GM18519 (cell line): ENCODE data around the gene GRID1.

Source experiments
- ATAC-seq: cut with Tn5 transposase; IDR thresholded peaks from one replicate; pipeline ENCODE4 v1.9.1; 2021; ENCODE audit warnings: mild to moderate bottlenecking, moderate library complexity; ENCODE audit not compliant: unreplicated experiment, low FRiP score

GRID1 gene

DNA sequence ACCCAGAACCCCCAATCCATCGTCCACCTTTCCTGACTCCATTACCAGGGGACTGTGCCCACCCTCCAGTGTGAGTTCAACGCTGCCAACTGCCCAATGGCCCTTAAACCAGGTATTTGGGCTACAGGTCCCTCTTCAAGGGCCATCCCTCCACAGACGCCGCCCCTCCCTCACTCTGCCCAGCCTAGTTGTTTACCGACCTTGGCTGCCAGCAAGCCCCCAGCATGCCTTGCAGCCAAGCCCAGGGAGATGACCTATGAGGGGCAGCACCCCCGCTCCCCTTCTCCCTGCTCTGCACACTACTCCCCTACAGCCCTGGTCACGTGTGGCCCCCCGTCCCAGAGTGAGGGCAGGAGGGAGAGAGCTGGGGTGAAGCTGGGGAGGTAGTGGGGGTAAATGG, 147.3 kb downstream of the GRID1 start:
- ATAC-seq: no peak

DNA sequence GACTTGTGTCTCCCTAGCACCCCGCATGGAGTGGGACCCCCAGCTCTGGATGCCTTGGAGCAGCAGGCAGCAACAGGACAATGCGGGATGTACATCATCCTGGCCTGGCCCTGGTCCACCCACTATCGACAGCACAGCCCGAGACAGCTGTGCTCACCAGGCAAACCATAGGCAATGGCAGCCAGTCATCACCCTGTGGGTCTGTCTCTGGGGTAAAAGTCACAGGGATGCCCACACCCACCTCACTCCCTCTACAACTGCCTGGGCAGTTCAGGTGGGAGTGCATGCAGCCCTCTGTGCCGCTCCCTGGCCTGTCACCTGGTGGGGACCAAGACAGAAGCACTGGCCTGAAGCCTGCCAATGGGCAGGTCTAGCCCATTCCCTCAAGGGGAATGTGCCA, 147.8 kb downstream of the GRID1 start:
- ATAC-seq: no peak

DNA sequence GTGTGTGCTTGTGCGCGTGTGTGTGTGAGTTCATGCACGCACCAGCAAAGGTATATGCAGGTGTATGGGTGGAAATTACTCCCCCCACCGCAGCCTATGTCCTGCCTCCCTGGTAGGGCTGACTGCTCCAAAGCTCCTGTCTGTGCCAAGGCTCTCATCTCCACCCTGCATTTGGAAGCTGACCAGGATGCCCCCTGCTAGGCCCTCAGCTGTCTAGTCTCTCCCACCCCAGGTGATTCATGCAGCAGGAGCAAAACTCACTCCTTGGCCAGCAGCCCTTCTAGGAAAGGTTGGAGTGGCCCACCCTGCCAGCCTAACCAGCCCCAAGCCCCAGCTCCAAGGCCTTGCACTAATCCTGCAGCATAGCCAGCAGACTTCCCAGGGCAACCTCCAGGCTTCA, 148.4 kb downstream of the GRID1 start:
- ATAC-seq: no peak

DNA sequence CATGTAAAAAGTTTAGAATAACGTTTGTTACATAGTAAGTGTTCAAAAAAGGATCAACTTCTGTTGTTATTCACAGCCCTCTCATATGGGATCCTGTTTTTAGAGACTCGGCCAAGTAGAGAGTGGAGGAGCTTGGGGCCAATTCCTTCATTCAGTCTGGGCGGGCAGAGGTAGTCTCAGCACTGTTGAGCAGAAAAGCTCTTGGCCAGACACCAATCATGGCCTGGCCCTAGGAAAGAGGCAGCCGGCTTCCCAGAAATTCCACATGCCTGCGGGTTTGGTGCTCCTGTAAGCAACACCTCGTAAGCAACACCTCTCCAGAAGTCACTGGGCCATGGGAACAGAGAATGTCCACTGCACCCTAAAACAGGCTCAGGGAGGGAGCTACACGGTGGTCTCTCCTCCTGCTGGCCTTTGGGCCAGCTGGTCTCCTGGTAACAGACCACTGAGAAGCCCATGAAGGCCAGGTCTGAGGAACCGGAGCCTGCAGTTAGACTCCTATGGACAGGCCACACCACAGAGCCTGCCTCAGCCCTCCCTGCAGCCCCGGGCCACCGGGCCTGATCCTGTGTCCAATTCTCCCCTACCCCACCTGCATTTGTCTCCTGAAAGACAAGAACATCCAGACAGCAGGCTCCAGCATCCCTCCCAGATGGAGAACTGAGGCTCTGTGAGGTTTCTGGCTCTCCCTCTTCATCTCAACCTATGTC, 149.1 kb downstream of the GRID1 start:
- ATAC-seq: no peak

DNA sequence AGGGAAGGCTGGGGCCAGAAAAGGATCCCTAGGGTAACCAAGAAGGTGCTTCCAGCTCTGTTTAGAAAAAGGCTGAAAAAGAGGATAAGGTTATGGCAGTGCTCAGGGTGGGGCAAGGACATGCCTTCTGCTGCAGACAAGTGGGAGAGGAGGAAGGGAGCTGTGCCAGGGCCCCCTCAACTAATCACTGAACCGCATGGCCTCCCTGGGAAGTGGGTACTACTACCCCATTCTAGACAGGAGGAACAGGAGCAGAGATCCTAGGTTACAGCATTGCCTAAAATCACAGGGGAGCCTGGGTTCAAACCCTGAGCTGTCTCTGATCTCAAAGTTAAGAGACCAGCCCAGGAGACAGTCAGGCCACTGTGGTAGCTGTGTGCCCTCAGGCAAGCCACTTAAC, 149.7 kb downstream of the GRID1 start:
- no peak for ATAC-seq

DNA sequence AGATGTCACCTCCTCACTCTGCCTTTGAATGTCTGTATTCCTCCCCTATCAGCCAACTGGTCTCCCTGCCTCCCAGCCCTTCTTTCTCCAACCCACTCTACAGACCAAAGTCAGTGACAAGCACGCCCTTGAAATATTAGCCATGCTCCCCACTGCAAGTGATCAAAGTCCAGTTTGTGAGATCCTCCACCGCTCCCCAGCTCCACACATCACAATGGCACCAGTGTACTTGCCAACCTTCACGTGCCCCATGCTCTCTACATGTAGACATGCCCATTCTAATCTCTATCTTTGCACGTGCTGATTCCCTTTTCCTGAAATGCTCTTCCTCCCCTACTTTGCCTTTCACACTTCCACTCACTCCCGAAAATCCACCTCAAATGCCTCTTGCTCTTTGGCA, 150.9 kb downstream of the GRID1 start:
- ATAC-seq: no peak

DNA sequence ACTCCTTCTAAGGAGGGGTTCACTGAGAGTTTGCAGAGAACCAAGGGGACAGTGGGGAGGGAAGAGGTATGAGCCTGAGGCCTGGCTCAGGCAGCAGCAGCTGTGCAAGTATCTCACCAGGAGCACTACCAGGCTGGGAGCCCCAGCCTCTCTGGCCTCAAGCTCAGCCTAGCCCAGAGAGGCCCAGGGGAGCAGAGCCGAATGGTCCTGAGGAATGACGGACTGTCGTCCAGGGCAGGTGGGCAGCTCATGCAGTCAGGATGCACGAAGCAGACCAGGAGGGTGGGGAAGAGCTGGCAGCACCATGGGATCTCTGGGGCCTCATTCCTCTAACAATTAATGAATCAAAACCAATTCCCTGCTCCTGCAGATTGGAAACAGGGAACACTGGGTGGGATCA, 151.5 kb downstream of the GRID1 start:
- no peak for ATAC-seq

DNA sequence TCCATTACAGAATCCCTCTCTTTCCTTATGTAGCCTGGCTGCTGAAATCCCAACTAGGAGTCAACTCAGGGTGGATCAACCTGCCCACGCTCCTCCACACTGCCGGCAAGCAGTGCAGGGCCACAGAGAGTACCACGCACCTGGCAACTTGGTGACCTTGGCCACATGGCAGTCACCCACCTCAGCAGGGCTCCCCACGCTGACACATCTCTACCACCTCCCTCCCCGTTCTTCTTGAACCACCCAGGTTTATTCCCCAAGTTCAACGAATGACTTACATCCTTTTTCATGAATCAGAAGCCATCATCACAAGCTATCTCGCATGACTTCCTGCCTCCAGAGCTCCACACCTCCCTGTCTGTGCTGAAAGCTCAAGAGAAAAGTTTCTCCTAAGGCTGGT, 153.4 kb downstream of the GRID1 start:
- no peak for ATAC-seq

DNA sequence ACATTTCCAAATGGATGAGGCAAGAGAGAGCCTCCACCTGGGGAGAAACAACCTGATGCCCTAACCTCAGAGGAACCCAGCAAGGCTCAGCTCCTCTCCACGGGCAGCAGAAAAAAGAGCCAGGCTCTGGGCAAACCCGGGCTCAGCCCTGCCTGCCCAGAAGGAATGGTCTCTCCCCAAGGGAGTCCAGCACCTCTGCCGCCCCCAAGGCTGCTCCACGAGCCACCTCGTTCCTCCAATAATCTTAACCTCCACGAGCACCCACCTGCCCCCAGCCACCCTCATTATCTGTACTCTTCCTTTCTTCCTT, 154.2 kb downstream of the GRID1 start:
- ATAC-seq: no peak

DNA sequence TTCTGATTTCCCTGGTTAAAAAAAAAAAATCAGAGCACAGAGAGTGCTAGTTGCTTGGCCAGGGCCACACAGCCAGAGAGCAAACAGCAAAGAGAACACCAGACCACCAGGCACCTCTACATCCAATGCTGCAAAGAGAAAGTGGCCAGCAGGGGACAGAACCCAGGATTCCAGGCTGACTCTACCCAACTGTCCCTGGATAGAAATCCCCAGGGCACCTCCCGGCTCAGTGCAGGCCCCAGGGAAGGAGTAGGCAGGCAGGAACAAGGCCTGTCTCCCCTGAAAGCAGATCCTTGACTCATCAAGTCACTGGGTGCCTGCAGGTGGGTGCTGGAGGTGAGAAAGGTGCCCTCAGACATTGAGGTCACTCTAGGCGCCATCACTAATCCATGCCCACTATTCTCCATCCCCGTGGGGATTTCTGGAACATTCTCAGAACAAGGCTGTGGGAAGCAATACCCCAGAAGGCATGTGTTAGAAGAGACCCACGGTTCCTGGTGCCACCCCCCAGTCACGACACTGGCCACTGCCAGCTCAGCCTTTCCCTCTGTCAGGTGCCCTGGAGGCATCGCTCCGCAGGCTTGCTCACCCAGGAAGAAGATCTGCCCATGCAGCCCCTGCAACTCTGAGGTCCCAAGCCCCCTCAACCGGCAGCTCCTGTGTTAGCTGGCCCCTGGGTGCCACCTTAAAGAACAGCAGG, 154.8 kb downstream of the GRID1 start:
- no peak for ATAC-seq

DNA sequence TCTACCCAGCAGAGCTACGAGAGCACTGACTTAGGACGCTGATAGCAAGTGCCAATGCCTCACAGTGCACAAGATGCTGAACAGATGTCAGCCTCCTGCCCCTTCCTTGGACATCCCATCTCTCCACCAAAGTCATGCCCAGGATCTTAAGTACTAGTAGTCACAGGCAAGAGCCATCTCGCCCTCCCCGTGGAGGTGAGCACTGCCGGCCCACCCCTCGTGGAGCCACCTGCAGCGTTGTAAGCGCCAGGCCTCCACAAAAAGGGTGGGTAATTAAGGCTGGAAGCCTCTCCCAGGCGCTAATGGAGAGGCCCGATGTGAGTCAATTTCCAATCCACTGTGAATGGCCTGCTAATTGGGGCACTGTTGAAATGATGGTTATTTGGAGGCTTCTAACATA, 156.2 kb downstream of the GRID1 start:
- ATAC-seq: no peak

DNA sequence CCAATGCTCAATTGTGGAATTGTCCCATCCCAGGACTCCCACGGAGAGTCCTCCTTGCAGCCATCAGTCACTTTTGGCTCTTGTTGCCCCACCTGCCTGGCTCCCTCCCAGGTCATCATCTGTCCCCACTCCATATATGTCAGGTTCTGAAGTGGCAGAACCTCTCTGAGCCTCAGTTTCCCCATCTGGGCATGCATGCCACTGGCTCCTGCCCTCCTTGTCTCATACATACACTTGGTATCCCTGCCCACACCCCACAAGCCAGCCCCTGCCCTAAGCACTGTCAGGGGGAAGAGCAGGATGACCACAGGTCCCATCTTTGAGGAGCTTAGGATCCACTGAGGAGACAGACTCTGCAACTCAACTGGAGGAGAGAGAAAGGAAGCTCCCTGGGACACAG, 156.9 kb downstream of the GRID1 start:
- no peak for ATAC-seq

DNA sequence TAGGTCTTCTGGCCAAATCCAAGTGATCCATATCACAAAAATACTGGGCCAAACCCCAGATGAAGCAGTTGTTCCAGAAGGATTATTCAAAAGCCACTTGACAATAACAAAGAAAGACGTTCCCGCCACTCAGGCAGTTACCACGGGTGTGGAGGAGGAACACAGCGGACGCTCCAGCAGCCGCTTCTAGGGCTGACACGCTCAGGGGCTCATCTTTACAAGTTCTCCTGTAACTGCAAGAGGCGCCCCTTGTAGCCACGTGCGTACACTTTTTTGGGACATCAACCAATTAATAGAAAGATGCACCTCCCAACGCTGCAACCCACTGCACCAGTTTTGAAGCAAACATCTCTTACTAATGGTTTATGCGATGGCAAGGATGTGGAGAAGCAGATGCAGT, 159.4 kb downstream of the GRID1 start:
- no peak for ATAC-seq

DNA sequence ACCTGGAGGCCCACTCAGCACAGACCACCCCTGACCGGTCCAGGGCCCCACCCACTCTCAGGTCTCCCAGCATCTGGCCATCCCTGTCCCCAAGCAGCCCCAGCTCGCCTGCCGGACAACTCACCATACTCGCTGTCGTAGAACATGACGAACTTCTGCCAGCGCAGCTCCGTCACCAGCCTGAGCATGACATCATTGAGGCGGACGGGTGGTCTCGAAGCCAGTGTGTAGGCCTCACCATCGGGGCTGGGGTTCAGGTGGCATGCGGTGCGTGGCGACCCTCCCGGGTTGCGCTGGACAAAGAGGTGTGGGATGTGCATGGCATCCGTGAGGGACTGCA, 160.4 kb downstream of the GRID1 start:
- no peak for ATAC-seq

DNA sequence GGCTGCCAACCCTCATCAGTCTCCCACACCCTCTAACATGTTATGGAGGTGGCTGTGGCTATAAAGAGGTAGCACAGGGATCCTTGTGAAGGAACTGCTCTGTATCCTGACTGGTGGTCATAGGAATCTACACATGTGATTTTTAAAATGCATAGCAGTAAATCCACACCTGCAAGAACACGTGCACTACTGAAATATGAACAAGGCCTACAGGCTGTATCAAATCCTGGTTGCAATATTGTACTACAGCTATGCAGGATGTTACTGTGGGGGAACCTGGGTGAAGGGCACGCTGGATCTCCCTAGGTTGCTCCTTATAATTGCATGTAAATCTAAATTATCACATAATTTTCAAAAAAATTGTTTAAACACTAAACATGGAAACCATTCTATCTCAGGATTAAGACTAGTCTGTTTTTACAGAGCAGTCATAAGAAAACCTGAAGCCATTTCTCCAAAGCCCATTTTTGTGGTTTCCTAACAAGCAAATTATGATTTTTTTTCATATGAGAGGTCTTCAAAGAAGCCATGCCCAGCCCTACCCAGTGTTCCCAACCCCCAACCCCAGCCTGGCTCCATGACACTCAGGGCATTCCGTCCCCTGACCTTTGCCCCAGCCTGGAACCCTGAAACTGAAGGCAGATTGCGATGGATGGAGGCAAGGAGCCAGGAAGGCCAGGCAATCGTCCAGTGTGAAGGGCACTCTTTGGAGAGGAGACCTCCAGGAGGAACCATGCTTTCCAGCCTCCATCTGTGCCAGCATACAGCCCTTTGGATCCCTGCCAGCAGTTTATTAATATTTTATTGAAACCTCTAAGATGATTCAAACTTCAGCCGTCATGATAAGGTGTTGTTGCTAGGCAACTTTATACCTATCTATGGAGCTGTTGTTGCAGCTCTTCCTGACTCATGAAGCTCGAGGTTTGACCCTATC, 161.0 kb downstream of the GRID1 start:
- ATAC-seq: no peak

DNA sequence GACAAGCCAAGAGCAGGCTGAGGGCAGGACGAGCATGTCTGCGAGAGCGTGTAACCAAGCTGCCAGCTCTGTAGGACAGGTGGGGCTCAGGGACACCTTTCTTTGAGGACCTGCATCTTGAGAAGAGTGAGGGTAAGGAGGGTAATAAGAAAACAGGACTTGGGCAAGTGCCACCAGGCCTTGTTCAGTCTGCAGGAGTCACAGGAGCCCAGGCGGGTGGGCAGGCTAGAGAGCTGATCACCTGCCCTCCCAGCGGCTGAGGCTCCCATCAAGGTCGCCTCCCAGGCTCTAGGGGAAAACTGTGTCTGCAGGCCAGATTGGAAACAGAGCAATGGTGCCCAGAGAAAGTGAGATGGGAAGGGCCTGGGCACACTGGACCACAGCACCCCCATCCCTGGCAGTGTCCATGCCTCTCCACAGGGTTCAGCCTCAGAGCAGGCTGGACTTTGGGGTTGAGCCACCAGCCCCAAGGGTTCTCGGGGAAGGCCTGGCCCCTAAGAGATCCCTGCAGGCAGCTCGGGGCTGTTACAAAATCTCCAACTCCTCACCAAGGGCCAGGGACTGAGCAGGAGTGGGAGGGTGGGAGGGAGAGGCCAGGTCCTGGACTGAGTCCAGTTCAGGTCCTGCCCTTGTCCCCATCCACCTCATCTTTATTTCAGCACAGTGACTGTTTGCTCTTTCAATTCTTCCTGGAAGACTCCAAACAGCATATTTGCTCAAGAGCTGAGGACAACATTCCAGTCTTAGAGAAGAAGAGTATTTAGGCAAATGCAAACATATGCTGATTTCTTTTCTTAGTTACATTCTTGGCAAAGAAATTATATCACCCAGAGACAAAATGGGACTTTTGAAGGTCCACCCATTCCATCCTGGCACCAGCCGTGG, 161.9 kb downstream of the GRID1 start:
- ATAC-seq: no peak

DNA sequence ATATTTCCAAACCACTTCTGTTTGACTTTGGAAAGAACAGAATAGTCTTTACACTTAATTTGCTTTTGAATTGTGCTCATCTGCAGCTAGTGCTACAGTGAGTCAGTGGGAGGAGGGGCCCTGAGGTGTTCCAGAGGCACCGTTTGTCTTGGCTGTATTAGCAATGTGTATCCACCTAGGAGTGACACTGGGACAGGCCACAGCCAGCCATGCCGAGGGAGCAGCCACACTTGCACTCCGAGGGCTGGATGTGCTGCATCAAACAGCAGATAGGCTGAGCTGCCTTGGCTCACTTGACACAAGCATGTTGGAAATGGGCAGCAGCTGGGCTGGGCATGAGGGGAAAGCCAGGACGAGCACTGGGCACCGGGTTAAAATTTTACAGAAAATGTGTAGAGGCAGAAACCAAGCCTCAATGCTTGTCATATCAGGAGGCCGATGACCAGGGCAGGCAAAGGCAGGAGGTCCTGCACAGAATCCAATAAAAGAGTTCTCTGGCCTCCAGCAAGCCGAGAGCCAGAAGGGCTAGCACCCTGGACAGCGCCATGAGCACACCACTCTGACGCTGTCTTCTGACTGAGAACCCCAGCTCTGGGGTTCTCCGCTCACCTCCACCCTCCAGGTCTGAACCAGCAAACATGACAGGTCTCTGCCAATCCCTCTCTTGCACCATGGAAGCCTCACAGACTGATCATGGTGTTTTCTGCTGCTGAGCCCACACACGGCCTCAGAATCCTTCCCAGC, 163.3 kb downstream of the GRID1 start:
- no peak for ATAC-seq

DNA sequence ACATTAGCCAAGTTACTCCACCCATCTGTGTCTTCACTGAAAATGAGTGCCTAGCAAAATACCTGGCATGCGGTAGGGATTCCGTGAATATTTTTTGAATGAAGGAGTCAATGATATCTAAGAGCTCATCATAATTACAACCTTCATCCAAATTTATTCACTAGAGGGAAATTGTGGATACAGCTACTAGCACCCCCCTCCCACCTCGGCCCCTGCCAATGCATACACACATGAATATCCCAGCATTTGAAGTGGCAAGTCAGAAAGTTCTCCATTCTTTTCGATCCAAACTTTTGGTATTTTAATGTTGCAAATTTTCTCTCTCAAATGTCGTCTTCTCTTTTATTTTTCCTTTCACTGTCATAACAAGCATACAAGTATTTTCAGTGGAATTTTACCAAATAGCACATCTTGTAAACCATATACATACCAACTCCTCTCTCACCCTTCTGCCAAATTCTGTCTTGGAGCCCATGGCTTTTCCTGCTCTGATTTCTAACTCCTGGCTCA, 164.3 kb downstream of the GRID1 start:
- ATAC-seq: no peak

DNA sequence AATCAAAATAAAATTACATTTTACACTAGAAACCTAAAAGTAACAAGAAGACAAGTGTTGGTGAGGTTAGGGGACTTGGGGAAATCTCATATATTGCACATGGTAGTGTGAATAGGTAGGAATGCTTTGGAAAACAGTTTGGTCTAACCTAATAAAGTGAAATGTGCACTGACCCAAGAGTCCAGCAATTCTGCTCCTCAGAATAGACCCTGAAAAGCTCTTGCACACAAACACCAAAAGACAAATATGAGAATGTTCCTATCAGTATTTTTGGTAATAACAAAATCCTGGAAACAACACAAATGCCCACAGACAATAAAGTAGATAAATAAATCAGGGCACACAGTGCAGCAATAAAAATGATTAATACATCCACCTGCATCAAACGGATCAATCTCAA, 165.7 kb downstream of the GRID1 start:
- no peak for ATAC-seq

DNA sequence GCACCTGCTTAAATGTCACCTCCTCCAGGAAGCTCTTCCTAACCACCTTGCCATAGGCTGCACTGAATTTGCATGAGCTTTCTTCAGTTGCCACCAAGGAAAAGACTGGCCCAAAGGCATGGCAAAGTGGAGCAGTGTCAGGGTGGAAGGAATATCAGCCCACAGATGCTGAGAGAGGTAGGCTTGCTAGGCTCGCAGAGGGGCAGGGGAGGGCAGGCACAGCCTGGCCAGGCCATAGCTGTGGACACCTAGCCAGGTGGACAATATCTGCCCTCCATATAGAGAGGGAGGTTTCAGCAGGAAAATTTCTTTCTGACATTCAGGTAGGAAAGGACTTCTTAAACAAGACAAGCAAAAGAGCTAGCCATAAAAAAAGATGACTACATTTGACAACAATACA, 166.3 kb downstream of the GRID1 start:
- ATAC-seq: no peak
